ENCODE results near the gene TEX26. TPM values are rescaled to one million over a fixed set of nuclear protein-coding genes. Genes with fewer than 3 reads are reported as not detected.

Gene TEX26
- total and polyA plus RNA-seq, 3 experiments from 2014 or later = not detected

Other genes with a start within 250 kb of the TEX26 start
- gene ALOX5AP, start 197.1 kb upstream of the TEX26 start, total RNA-seq = 10 to 100 TPM; 19.1 to 21.7 TPM
- 335 TPM for gene ALOX5AP, start 197.1 kb upstream of the TEX26 start, polyA plus RNA-seq
- not detected for gene MEDAG, start 26.4 kb upstream of the TEX26 start, total RNA-seq
- not detected for gene MEDAG, start 26.4 kb upstream of the TEX26 start, polyA plus RNA-seq
- gene HSPH1, start 229.2 kb downstream of the TEX26 start, total RNA-seq = 100 to 1,000 TPM; 316 to 329 TPM
- gene HSPH1, start 229.2 kb downstream of the TEX26 start, polyA plus RNA-seq = 50.5 TPM